GM12878 (cell line): ENCODE data around the gene FOXJ1. TPM values are rescaled to one million over a fixed set of nuclear protein-coding genes. Genes with fewer than 3 reads are reported as not detected.

ENCODE experiments used
- ATAC-seq: fragments of 200-7000 bp; cut with Tn5 transposase; 3 replicates; pipeline ENCODE4 v1.9.1; 2020; ENCODE audit warnings: mild to moderate bottlenecking, moderate library complexity
- BruUV-seq: library from RNA; stranded (reverse); fragments of 400-500 nt; replicated peaks from 2 replicates; lab custom pipeline; 2021; lab: Mats Ljungman, UMichigan
- CTCF ChIA-PET: fragments of 300-600 bp; sonication (Branson Sonifier 250); formaldehyde crosslinking; extraction: SDS; loops from one replicate; lab custom pipeline; 2021; ENCODE audit warnings: inconsistent platforms; lab: Yijun Ruan, JAX
- POLR2A ChIA-PET: fragments of 350-600 bp; formaldehyde crosslinking; extraction: SDS; loops from one replicate; lab custom pipeline; 2021; ENCODE audit warnings: inconsistent platforms; lab: Charles Lee
- RAD21 ChIA-PET: fragments of 300-600 bp; sonication (Branson Sonifier 250); formaldehyde crosslinking; loops from one replicate; lab custom pipeline; 2023; ENCODE audit warnings: antibody characterized with exemption; ENCODE audit not compliant: unreplicated experiment; lab: Charles Lee
- SMC1A ChIA-PET: fragments of 300-600 bp; sonication (Branson Sonifier 250); formaldehyde crosslinking; loops from one replicate; lab custom pipeline; 2023; ENCODE audit not compliant: unreplicated experiment, uncharacterized antibody; lab: Charles Lee
- DNase-seq: peaks from one replicate; pipeline ENCODE4 v3.0.0-alpha.2; 2011; ENCODE audit warnings: low read depth, low spot score
- FAIRE-seq: peaks from 3 replicates; lab custom pipeline; 2011; peaks lifted over from hg19 to GRCh38; lab: Jason Lieb, UNC
- H2AFZ ChIP-seq: 2 replicates; pipeline ENCODE4 v1.6.0; 2011; ENCODE audit warnings: low read depth, low read length, control low read depth; ENCODE audit not compliant: control insufficient read depth
- H3K27ac ChIP-seq: 2 replicates; pipeline ENCODE4 v1.5.1; 2011; ENCODE audit warnings: control low read depth; ENCODE audit not compliant: control insufficient read depth, insufficient read depth
- H3K27me3 ChIP-seq, 2 experiments: replicated peaks in 1 of 2; 2 replicates each; pipeline versions ENCODE4 v1.6.0 to v1.6.1; 2011; ENCODE audit warnings: low read length in 1 of 2; ENCODE audit not compliant: control insufficient read depth in 2 of 2, insufficient read depth in 2 of 2
- H3K36me3 ChIP-seq, 2 experiments: 2 replicates each; pipeline ENCODE4 v1.5.1; 2011; ENCODE audit warnings: low read length in 1 of 2; ENCODE audit not compliant: control insufficient read depth in 2 of 2, insufficient read depth in 2 of 2
- H3K4me1 ChIP-seq: 2 replicates; pipeline ENCODE4 v1.6.1; 2011; ENCODE audit warnings: mild to moderate bottlenecking, low read length, moderate library complexity, mixed read lengths; ENCODE audit not compliant: control insufficient read depth, insufficient read depth
- H3K4me2 ChIP-seq: 2 replicates; pipeline ENCODE4 v1.6.0; 2011; ENCODE audit warnings: control low read depth; ENCODE audit not compliant: control insufficient read depth, insufficient read depth
- H3K4me3 ChIP-seq: fragments of 200-600 bp; sonication (generic); 2 replicates; pipeline ENCODE4 v1.5.1; 2016
- H3K79me2 ChIP-seq: 2 replicates; pipeline ENCODE4 v1.6.0; 2011; ENCODE audit warnings: low read length; ENCODE audit not compliant: control insufficient read depth, insufficient read depth
- H3K9ac ChIP-seq: 2 replicates; pipeline ENCODE4 v1.8.0; 2011; ENCODE audit warnings: low read length, control low read depth, mixed read lengths; ENCODE audit not compliant: control insufficient read depth, insufficient read depth
- H3K9me3 ChIP-seq: replicated peaks from 3 replicates; pipeline ENCODE4 v1.5.1; 2011; ENCODE audit warnings: mild to moderate bottlenecking, low read length; ENCODE audit not compliant: control insufficient read depth, insufficient read depth
- H4K20me1 ChIP-seq: 2 replicates; pipeline ENCODE4 v1.6.0; 2011; ENCODE audit not compliant: control insufficient read depth, insufficient read depth
- CBX5 ChIP-seq: sonication (generic); IDR thresholded peaks from 2 replicates; pipeline ENCODE4 v1.6.1; 2016; ENCODE audit warnings: low read depth, moderate library complexity, mild to moderate bottlenecking, inconsistent platforms
- DPF2 ChIP-seq: fragments of 450-650 bp; IDR thresholded peaks from 2 replicates; pipeline ENCODE4 v1.6.1; 2017; ENCODE audit warnings: mild to moderate bottlenecking
- FOS ChIP-seq: IDR thresholded peaks from 3 replicates; pipeline ENCODE4 v1.6.1; 2011; ENCODE audit warnings: borderline replicate concordance; ENCODE audit not compliant: insufficient read length; ENCODE audit errors: extremely low read depth
- KAT2A ChIP-seq: conservative IDR thresholded peaks from 2 replicates; pipeline ENCODE4 v1.6.1; 2011; ENCODE audit warnings: low read depth, low read length; ENCODE audit not compliant: control insufficient read depth
- MEF2A ChIP-seq: IDR thresholded peaks from 2 replicates; pipeline ENCODE4 v1.6.1; 2011; ENCODE audit warnings: low read depth, mild to moderate bottlenecking, low read length, moderate library complexity; ENCODE audit not compliant: insufficient read depth
- MTA3 ChIP-seq: IDR thresholded peaks from 2 replicates; pipeline ENCODE4 v1.6.1; 2012; ENCODE audit warnings: low read length, inconsistent platforms, borderline replicate concordance
- NR2C2 ChIP-seq: IDR thresholded peaks from 2 replicates; pipeline ENCODE4 v1.6.1; 2011; ENCODE audit warnings: borderline replicate concordance, low read depth; ENCODE audit not compliant: control insufficient read depth, insufficient read length
- SREBF2 ChIP-seq: IDR thresholded peaks from 2 replicates; pipeline ENCODE4 v1.6.1; 2012; ENCODE audit warnings: mild to moderate bottlenecking, low read length
- ZNF274 ChIP-seq: IDR thresholded peaks from one replicate; pipeline ENCODE4 v1.8.0; 2011; ENCODE audit not compliant: insufficient read length, insufficient read depth
- ZNF384 ChIP-seq: IDR thresholded peaks from 2 replicates; pipeline ENCODE4 v1.6.1; 2012; ENCODE audit warnings: low read depth, mild to moderate bottlenecking, low read length, improper control_type of control experiment, borderline replicate concordance
- WGBS: methylation state at CpG from one replicate; pipeline ENCODE4 v1.1.6; 2016; ENCODE audit warnings: low lambda C conversion rate; ENCODE audit not compliant: insufficient replicate concordance, insufficient coverage; ENCODE audit errors: missing lambda C conversion rate; 5-methylcytosine and 5-hydroxymethylcytosine counted together
- in situ Hi-C: fragments of 300-500 bp; cut with MboI; formaldehyde crosslinking; loops from 9 replicates; pipeline ENCODE4 v1.14.3; 2018; ENCODE audit warnings: mixed read lengths
- intact Hi-C: fragments of 100-400 bp; cut with micrococcal nuclease; formaldehyde crosslinking; loops from one replicate; pipeline ENCODE4 v1.14.2; 2022; ENCODE audit not compliant: unreplicated experiment
- polyA plus RNA-seq, 11 experiments: library from polyadenylated mRNA; depleted of rRNA in 4 of 11; unstranded in 6 of 11; stranded (reverse) in 5 of 11; fragments of >200 nt; fragmentation: Nextera tagmentation in 4 of 11; fragmentation: Illumina TruSeq in 1 of 11; extraction: Ambion mirVana in 4 of 11; extraction: Trizol in 1 of 11; gene quantifications; 1 replicate in 1 of 11; 2 replicates in 10 of 11; pipeline versions ENCODE4 v1.2.1 to v1.2.3, GENCODE V29; 2011 to 2016; ENCODE audit warnings: inconsistent platforms in 2 of 11, missing spikeins in 2 of 11, low read depth in 1 of 11
- total RNA-seq, 4 experiments: library from RNA; depleted of rRNA in 3 of 4; stranded (reverse); fragments of >200 nt in 3 of 4; fragmentation: Illumina TruSeq in 1 of 4; extraction: Trizol in 1 of 4; gene quantifications; 2 replicates each; pipeline versions ENCODE4 v1.2.1 to v1.2.3, GENCODE V29; 2013 to 2021
- TF ChIP-seq, protein P1 (sequence below): fragments of 450-650 bp; formaldehyde crosslinking; IDR thresholded peaks from 2 replicates; pipeline ENCODE4 v1.5.0; 2022; ENCODE audit warnings: mild to moderate bottlenecking, missing genetic modification characterization

The FOXJ1 gene
- total and polyA plus RNA-seq, 10 of the 15 experiments (the other 5 are each of a cell fraction or from before 2014, with no cell fraction given) = not detected

DNA sequence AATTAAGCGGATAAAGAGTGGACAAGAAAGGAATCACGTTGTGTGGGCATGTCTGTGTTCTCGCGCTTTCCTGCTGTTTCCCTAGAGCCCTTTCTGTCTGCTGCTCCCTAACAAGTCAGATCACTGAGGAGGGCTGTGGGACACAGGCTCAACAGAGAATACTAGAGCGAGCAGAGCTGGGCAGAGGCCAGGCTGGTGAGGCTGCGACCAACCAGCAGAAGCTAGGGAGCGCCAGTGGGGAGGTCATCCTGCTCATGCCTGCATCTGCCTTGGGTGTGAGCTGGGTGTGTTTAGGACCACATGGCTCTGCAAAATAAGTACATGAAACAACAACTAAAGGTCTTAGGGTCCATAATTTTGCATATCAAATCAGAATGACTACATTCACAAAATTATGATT lies 11.5 kb upstream of the FOXJ1 start:
- Histone ChIP-seq H3K27me3 (no peaks in the 10 kb centered on the region), H3K4me2 (no peak overlapping the region), H3K36me3 (no peaks in the 10 kb centered on the region), H3K4me1 (no peaks in the 10 kb centered on the region), H3K79me2 (no peaks in the 10 kb centered on the region), H3K4me3 (no peak overlapping the region), H3K9ac (no peak overlapping the region), H4K20me1 (no peaks in the 10 kb centered on the region), H3K9me3 (no peaks in the 10 kb centered on the region), H3K27ac (no peak overlapping the region), H2AFZ (no peak overlapping the region)
- intact Hi-C loops = no loop called here
- POLR2A ChIA-PET = no interaction called here
- RAD21 ChIA-PET = interaction anchor here (1.1 to 1.7 kb wide), 2 partner anchors 115 to 127 kb away, joined by 3 to 6 read pairs; no protein-coding TSS in a partner anchor
- DNase-seq (no peak), FAIRE-seq (no peak), ATAC-seq (no peak)
- BruUV-seq = no TSS peak
- CTCF ChIA-PET = interaction anchor here (0.8 to 2.6 kb wide), 6 partner anchors 14 to 127 kb away, joined by 3 to 10 read pairs (median 5); no protein-coding TSS in a partner anchor
- SMC1A ChIA-PET = interaction anchor here (1.2 to 1.9 kb wide), 2 partner anchors 27 to 29 kb away, joined by 3 to 6 read pairs; no protein-coding TSS in a partner anchor
- in situ Hi-C loops = no loop called here
- TF ChIP-seq CBX5 = no peak
- TF ChIP-seq ZNF274 = no peak
- TF ChIP-seq SREBF2 = no peak
- TF ChIP-seq MEF2A = no peak
- TF ChIP-seq FOS = no peak
- TF ChIP-seq, protein P1, sequence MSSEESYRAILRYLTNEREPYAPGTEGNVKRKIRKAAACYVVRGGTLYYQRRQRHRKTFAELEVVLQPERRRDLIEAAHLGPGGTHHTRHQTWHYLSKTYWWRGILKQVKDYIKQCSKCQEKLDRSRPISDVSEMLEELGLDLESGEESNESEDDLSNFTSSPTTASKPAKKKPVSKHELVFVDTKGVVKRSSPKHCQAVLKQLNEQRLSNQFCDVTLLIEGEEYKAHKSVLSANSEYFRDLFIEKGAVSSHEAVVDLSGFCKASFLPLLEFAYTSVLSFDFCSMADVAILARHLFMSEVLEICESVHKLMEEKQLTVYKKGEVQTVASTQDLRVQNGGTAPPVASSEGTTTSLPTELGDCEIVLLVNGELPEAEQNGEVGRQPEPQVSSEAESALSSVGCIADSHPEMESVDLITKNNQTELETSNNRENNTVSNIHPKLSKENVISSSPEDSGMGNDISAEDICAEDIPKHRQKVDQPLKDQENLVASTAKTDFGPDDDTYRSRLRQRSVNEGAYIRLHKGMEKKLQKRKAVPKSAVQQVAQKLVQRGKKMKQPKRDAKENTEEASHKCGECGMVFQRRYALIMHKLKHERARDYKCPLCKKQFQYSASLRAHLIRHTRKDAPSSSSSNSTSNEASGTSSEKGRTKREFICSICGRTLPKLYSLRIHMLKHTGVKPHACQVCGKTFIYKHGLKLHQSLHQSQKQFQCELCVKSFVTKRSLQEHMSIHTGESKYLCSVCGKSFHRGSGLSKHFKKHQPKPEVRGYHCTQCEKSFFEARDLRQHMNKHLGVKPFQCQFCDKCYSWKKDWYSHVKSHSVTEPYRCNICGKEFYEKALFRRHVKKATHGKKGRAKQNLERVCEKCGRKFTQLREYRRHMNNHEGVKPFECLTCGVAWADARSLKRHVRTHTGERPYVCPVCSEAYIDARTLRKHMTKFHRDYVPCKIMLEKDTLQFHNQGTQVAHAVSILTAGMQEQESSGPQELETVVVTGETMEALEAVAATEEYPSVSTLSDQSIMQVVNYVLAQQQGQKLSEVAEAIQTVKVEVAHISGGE (CRISPR knock-in tag) = no peak
- no peak for TF ChIP-seq NR2C2
- TF ChIP-seq KAT2A = no peak
- no peak for TF ChIP-seq DPF2
- no peak for TF ChIP-seq MTA3
- TF ChIP-seq ZNF384 = no peak
- 91% methylated on average over 7 of the region's 7 CpGs for WGBS
